ENCODE data around the gene NMNAT3.
"Not testable (repeated sequence)": the region's sequence is repeated elsewhere in the genome, so short reads cannot be mapped to it uniquely, and the experiment has no call there.

The NMNAT3 gene

DNA sequence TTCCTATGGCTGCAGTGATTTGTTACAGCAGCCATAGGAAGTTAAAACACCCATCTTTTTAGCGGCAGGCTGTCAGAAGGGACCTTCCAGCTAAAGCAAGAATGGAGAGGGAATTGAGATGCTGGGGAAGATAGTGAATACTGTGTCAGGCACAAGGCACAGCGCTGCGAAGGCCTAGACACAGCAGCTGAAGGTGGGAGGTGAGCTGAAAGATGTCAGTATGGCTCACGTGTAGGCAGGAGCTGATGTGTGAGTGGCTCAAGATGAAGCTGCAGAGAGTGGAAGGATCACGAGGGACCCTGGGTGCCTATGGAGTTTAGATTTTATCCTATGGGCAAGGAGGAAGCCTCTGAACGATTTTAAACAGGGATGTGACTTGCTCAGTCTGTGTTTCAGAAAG lies 44.3 kb downstream of the NMNAT3 start:
- no peak for DNase-seq

DNA sequence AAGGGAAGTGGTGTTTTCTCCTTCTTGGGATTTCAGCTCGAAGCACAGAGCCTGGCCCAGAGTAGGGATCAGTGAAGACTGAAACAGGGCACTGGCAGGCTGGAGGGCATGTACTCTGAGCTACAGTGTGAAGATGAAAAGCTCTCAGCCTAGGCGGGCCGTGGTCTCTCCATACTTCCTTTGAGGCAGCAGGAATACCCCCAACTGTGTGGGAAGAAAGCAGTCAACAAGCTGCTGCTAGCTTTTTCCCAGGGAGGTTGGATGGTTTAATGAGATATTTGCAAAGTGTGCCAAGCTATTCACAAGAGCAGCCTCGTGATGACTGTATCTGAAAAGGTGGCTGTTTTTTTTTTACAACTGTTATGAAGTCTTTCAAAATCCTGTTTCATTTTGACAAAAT lies 47.2 kb downstream of the NMNAT3 start:
- no peak for DNase-seq

GRCh38 chr3:139629033-139629432 lies 48.7 kb downstream of the NMNAT3 start:
- DNase-seq = no peak

DNA sequence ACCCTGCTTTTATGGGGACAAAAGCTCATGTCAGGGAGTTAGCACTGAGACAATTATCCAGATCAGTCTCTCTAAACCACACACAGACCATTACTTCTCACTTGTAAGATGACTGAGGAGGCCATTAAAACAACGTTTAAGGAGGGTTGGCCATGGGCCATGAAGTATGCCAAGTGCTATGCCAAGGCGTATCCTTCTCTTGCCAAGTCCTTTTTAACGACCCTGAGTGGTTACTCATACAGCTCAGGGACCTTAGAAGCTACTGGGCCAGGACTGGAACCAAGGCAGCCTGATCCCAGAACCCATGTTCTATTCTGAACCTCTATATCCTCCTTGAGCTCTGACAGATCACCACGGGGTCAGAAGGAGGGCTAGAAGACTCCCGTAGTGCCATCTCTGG lies 50.0 kb downstream of the NMNAT3 start:
- DNase-seq = no peak

DNA sequence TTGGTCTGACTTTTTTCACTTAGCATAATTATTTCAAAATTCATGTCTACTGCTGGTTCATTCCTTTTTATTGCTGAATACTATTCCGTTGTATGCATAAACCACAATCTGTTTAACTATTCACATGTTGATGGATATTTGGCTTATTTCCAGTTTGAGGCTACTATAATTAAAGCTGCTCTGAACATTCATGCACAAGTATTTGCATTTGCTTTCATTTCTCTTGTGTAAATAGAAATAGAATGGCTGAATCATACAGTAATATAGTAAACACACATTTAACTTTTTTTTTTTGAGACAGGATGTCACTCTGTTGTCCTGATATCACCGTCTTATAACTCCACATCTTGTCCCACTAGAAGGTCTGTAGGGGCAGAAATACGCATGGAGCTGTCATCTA lies 57.3 kb downstream of the NMNAT3 start:
- DNase-seq = no peak

DNA sequence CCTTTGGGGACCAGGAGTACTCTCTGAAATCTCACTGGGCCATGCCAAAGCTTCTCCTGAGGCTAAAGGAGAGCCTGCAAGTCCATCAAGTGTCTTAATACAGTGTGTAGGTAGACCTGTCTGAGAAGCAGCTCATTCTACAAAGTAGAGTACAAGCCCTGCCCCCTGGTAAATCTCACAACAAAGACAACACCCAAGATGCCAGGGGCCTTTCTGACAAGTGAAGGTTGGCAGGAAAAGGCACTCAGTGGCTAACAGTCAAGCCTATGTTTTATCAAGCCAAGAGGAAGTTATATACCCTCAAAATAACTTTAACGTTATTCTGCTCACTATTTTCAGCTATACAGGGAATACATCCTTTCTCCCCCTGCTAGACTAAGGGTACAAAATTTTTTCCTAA lies 58.3 kb downstream of the NMNAT3 start:
- no peak for DNase-seq

DNA sequence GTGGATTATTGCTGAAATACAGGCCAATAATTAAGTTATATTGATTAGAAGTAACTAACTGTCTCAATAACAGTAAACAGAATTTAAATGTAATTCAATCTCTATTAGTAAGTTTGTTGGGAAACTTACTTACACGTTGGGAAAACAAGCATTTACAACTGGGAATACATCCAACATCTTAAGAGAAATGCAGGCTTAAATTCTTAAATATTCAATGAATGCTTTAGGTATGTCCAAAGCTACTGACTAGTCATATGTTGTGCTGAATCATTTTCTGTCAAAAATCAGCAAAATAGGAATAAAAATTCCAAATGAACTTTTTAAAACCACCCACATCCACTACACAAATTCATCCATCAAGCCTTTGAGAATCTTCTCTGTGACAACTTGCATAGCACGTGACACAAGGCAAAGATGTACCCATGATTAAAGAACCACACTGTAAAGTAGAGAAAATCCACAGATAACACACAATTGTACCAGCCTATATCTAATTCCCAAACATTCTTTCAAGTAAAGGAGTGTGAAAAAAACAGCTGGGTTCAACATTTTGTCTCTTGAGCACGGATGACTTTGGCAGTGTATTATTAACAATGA lies 60.0 kb downstream of the NMNAT3 start:
- no peak for DNase-seq

- DNase-seq = no peak
These were observed 66.2 kb downstream of the NMNAT3 start for GRCh38 chr3:139611528-139611927.

GRCh38 chr3:139610886-139611285 lies 66.9 kb downstream of the NMNAT3 start:
- DNase-seq = no peak

- DNase-seq = no peak
These were observed 68.8 kb downstream of the NMNAT3 start for GRCh38 chr3:139608924-139609323.

DNA sequence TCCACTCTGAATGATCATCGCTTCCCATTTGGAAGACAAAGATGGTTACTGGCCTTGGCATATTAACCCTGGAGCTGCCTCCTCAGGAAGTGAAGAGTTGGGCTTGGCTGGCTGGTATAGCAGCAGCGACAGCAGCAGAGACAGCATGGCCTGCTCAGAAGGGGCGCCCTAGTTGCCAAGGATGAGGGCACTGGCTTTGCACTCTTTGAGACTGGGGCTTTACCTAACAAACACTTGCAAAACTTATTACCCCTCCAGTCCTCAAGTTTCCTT lies 69.7 kb downstream of the NMNAT3 start:
- DNase-seq = no peak

DNA sequence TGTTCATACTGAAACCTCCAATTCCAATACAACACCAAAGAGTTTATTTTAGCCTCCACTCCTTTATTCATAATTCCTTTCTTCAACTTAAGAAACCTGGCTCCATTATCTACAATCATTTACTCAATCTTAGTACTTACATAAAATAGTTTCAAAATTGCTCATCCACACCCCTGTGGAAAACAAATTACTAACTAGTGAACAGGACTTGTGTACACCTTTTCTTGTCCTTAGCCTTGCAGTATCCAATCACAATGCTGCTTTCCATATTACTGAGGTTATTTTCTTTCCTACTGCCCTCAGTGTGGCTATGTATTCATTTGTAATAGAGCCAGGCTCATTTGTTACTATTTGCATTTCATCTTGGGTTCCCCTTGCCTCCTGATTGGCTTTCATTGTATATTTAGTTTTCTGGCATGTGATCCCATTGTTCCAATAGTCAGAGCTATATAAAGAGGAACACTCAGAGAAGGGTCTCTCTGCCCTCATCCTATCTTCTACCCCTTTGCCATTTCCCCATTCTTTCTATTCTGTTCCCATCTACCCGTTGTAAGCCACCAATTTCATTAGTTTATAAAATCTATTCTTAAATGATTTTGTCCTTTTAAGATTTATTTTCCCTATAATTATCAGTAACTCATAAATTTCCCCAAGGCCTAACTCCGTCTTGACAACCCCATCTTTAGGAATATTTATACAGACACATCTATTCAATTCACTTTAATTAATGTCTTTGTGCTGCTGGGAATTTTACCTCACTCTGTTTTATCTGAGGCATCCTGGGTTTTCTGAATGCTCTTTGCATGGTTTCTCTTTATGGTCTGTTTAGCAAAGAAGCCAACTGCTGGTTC lies 70.3 kb downstream of the NMNAT3 start:
- no peak for DNase-seq

DNA sequence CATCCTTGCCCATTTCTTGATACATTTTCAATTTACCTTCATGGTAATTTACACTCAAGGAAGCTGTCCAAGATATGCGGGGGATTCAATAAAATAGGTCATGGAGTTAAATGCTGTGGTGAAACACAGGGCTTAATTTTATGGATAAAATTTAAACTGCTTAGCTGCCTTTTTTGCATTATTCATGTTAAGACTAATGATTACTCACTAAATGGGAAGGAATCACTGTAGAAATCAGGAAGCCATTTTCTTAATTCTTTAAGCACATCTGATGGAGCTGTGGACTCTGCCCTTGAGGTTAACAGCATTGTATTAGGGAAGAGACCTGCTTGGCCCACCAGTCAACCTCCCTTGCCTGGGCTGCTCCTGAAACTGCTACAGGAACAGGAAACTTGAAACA lies 75.8 kb downstream of the NMNAT3 start:
- no peak for DNase-seq

DNA sequence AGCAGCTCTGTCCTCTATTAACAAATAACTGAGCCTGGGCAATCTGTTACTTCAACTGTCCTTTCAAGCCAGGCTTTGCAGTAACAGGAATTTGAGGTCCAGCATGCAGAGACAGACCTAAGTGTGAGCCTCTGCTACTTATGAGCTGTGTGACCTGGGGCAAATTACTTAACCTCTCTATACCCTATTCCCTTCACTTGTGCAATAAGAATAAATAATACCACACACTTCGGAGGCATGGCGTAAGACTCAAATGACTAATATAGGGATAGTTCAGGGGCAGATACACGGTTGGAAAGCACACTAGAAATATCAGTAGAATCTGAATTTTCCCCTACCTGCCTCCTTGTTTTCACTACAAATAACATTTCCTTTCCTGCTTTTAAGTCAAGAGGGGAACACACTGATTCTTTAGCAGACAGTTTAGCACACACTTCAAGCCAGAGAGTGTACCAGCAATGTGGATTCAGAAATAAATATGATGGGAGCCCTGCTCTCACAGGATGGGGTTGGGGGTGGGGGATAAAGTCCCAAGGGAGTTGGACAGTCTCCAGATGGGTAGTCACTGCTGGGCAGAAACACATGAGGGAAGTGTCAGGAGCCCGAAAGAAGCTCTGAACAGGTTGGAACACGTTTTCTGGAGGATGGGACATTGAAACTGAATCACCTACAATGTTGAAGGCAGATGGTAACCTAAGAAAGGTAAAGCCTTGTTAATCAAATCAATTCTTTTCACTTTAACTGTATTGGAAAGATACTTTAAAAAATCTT lies 76.4 kb downstream of the NMNAT3 start:
- no peak for DNase-seq

DNA sequence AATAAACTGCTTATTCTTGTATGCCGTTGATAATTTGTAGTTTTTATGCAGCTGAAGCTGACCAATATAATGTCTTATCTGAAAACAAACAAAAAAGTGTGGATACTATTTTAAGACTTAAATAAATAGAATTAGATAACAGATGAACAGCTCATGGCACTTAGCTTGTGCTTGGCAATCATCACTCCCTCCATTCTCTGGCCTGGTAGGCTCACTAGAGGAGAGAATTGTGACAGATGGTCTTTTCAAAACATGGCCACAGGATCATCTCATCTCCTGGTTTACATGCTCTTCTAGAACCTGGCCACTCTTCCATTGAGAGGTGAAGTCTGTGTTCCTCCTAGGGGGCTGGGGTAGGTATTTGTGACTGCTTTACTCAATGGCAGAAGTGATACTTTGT lies 79.8 kb downstream of the NMNAT3 start:
- no peak for DNase-seq

GRCh38 chr3:139591186-139591585 lies 86.6 kb downstream of the NMNAT3 start:
- not testable (repeated sequence) for DNase-seq

- no peak for DNase-seq
These were observed 89.3 kb downstream of the NMNAT3 start for GRCh38 chr3:139588450-139588849.

DNA sequence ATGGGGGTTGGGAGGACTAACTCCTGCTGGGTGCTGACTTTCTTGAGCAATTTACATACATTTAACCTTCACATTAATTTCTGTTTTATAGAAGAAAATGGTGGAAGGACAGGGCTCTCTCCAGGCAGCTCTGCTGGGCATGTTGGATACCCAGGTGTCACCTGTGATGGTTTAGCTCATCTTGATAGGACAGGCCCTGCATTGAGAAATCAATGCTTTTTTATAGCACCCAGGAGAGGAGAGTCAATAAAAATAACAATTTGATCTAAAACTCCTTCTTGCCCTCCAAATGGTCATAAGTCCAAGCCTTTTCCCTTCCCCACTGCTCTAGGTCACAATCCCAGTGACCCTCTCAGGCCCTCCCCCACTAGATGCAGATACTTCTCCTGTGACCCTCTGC lies 90.0 kb downstream of the NMNAT3 start:
- no peak for DNase-seq

- DNase-seq = no peak
These were observed 91.3 kb downstream of the NMNAT3 start for GRCh38 chr3:139586420-139587017.

DNA sequence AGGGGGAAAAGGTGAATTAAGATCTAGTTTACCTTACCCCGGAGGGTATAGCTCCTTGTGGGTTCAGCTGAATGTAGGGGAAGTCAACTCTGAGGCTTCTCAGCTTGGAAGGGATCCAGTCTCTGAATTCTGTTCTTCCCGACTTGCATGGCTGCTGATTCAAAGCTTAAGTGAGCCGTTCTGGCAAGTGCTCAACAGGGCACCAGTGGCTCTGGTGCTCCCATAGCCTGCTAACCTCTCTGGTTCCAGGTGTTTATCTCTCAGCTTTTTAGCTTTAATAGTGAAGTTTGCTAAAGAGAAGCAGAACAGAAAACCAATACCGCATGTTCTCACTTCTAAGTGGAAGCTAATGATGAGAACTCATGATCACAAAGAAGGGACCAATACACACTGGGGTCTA lies 92.0 kb downstream of the NMNAT3 start:
- no peak for DNase-seq

GRCh38 chr3:139583651-139584050 lies 94.1 kb downstream of the NMNAT3 start:
- DNase-seq = not testable (repeated sequence)

- DNase-seq = no peak
These were observed 99.0 kb downstream of the NMNAT3 start for GRCh38 chr3:139578783-139579182.

DNA sequence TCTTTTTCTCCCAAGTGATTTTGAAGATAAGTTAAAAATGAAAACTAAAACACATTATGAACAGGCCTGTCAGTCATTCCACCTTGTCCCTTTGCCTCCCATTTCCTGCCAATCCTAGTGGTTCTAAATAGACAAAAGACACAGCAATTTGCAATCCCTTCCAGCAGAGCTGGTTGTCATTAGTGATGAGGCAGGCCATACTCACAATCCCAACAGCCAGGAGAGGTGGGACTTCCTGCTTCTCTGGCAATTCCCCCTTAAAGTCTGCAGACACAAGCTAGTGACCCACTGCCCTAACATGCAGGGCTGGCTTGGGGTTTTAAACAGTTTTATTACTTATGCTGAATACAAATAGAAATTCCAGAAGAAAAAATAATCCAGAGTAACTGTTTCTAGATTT lies 99.9 kb downstream of the NMNAT3 start:
- DNase-seq = no peak

DNA sequence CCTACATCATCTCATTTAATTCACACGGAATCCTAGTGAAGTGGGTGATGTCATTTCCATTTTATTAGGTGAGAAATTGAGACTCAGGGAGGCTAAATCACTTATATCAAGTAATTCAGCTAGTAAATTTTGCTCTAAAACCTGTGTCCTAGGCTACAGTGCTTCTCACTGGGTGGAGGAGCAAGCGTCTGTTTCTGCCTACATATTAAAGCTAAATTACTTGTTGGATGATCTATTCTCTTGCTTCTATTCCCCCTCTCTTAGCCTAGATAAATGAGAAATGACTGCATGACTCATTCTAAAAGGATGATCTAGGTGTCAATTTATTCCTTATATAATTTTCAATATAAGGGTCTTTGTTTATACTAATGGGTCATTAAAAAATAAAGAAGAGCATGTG lies 100.4 kb downstream of the NMNAT3 start:
- DNase-seq = no peak

Measured in cerebellar nuclear complex (tissue), 1 donor.